Measurements from ENCODE around the gene MCHR1.

Gene MCHR1

DNA sequence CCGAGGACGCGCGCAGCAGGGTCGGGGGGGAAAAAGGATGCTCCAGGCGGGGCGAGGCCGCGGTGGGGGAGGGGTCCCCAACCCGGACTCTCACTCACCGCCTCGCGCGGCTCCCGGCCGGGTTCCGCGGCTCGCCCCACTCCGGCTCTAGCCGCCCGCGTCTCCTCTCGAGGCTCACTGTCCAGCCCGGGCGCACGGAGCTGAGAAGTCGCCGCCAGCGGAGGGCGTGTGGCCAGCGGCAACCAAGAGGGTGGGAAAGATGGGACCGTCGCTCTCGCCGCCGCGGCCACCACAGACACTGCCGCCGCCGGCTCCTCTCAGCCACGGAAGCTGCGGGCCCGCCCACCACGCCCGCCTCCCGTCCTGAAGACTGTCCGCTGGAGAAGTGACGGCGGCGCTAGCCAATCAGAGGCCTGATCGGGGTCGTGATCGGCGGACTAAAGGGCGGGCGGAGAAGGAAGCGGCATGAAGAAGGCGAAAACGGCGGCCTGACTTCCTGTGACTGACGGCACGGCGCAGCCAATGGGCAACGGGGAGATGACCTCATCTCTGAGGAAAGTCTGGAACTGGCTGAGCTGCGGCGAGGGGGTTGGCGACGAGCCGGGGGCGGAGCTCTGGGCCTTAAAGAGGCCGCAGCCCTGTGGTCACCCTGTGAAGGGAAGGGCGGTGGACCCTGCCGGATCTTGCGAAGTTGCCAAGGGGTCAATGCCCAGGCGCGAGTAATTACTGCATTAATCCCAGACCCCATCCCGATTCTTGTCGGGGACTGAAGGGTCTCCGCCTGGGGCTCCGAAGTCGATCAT, 42.7 kb upstream of the MCHR1 start, which contains the start of gene MRTFA:
Gene MRTFA, minus strand, starts transcription at position 340 of the 803 bp plus-strand sequence.
- Histone ChIP-seq H3K27ac (ENCODE audit: low read depth, low read length) (peak within 1 kb of the TSS; percentile 38), H3F3A (ENCODE audit: control insufficient read depth, insufficient read depth) (no peaks in the 10 kb centered on the region), H3K36me3 (ENCODE audit: control insufficient read depth, low read length) (no peaks in the 10 kb centered on the region), H3K9me2 (replicated peaks; ENCODE audit: control insufficient read depth, low read length) (no peaks in the 10 kb centered on the region), H3K79me2 (ENCODE audit: control insufficient read depth, low read length) (peaks cover 48% of the 10 kb centered on the region), H3K4me2 (ENCODE audit: low read length) (peak within 1 kb of the TSS; percentile 97), H3K9me3 (ENCODE audit: control insufficient read depth, insufficient read depth, low read length) (no peaks in the 10 kb centered on the region), H3K27me3 (ENCODE audit: control insufficient read depth, low read length) (no peaks in the 10 kb centered on the region), H4K20me1 (ENCODE audit: control insufficient read depth, insufficient read depth, low read depth, low read length) (peaks cover 21% of the 10 kb centered on the region), H3K4me1 (ENCODE audit: control insufficient read depth, low read length) (peaks cover 34% of the 10 kb centered on the region), H3K4me3 (ENCODE audit: low read length) (peak within 1 kb of the TSS; percentile 92)
- no peak for TF ChIP-seq EZH2phosphoT487 (IDR thresholded peaks at IDR 0.05; ENCODE audit: borderline replicate concordance, low read length)
- TF ChIP-seq, protein P1, sequence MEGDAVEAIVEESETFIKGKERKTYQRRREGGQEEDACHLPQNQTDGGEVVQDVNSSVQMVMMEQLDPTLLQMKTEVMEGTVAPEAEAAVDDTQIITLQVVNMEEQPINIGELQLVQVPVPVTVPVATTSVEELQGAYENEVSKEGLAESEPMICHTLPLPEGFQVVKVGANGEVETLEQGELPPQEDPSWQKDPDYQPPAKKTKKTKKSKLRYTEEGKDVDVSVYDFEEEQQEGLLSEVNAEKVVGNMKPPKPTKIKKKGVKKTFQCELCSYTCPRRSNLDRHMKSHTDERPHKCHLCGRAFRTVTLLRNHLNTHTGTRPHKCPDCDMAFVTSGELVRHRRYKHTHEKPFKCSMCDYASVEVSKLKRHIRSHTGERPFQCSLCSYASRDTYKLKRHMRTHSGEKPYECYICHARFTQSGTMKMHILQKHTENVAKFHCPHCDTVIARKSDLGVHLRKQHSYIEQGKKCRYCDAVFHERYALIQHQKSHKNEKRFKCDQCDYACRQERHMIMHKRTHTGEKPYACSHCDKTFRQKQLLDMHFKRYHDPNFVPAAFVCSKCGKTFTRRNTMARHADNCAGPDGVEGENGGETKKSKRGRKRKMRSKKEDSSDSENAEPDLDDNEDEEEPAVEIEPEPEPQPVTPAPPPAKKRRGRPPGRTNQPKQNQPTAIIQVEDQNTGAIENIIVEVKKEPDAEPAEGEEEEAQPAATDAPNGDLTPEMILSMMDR (IDR thresholded peaks at IDR 0.05; ENCODE audit: low read depth, low read length, poor library complexity, severe bottlenecking): no peak

DNA sequence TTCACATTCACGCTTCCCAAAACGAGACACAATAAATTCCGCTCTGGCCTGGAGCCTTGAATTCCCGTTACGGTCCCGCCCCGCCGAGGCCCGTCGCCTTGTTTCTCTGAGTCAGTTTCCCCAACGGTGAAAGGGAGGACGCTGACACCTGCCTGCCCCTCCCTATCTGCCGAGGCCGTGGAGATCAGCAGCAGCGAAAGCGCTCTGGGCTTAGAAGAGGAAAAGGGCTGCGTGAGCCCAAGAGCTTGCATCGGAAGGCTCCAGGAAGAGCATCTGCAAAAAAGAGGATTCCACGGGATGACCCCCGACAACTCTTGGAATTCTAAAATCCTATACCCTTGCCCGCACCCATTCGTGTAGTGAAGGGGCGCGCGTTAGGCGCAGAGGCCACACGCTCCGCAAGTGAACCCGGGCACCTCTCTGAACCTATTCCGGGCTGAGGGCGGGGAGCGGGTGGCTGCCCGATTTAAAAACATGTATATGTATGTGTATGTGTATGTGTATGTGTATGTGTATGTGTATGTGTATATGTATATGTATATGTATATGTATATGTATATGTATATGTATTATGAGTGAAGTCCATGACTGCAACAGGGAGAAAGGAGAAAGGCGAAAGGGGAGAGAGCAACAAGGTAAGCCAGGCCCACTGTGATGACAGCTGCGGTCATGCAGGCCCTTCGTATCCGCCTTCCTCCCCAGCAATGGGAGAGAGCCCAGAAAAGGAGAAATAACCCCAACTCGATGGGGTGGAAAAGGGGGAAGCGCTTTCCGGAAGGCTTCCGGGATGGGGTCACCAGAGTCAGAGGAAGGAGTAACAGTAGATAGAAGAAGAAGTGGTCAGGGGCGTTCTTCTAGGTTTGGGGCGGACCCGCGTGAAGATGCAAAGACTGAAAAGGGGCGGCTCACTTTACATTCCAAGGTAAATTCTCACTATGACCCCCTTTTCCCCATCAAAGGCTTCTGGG, 41.8 kb upstream of the MCHR1 start:
- H3K9me3 ChIP-seq (ENCODE audit: control insufficient read depth, insufficient read depth, low read length): no peaks in the 10 kb centered on the region
- no peaks in the 10 kb centered on the region for H3K27me3 ChIP-seq (ENCODE audit: control insufficient read depth, low read length)
- H4K20me1 ChIP-seq (ENCODE audit: control insufficient read depth, insufficient read depth, low read depth, low read length): peaks cover 17% of the 10 kb centered on the region; the same call in 1 of the 2 replicates
- no peaks in the 10 kb centered on the region for H3F3A ChIP-seq (ENCODE audit: control insufficient read depth, insufficient read depth)
- H3K9me2 ChIP-seq (replicated peaks; ENCODE audit: control insufficient read depth, low read length): no peaks in the 10 kb centered on the region
- H3K79me2 ChIP-seq (ENCODE audit: control insufficient read depth, low read length): peaks cover 39% of the 10 kb centered on the region
- peaks cover 34% of the 10 kb centered on the region for H3K4me1 ChIP-seq (ENCODE audit: control insufficient read depth, low read length)
- peak overlapping the region; percentile 97 for H3K4me2 ChIP-seq (ENCODE audit: low read length)
- H3K27ac ChIP-seq (ENCODE audit: low read depth, low read length): peak overlapping the region; percentile 38
- no peak for TF ChIP-seq EZH2phosphoT487 (IDR thresholded peaks at IDR 0.05; ENCODE audit: borderline replicate concordance, low read length)
- TF ChIP-seq, protein P1 (IDR thresholded peaks at IDR 0.05; ENCODE audit: low read depth, low read length, poor library complexity, severe bottlenecking): no peak
- H3K4me3 ChIP-seq (ENCODE audit: low read length): peak overlapping the region; percentile 92
- H3K36me3 ChIP-seq (ENCODE audit: control insufficient read depth, low read length): no peaks in the 10 kb centered on the region

- peaks cover 34% of the 10 kb centered on the region for H3K4me1 ChIP-seq (ENCODE audit: control insufficient read depth, low read length)
- H3K4me3 ChIP-seq (ENCODE audit: low read length): peak overlapping the region; percentile 92
- H3F3A ChIP-seq (ENCODE audit: control insufficient read depth, insufficient read depth): no peaks in the 10 kb centered on the region
- H3K9me3 ChIP-seq (ENCODE audit: control insufficient read depth, insufficient read depth, low read length): no peaks in the 10 kb centered on the region
- no peaks in the 10 kb centered on the region for H3K9me2 ChIP-seq (replicated peaks; ENCODE audit: control insufficient read depth, low read length)
- peaks cover 31% of the 10 kb centered on the region for H3K79me2 ChIP-seq (ENCODE audit: control insufficient read depth, low read length)
- H3K36me3 ChIP-seq (ENCODE audit: control insufficient read depth, low read length): no peaks in the 10 kb centered on the region
- H3K27ac ChIP-seq (ENCODE audit: low read depth, low read length): 0 out of 2 replicates have a peak overlapping the region, but pooled peaks have one; percentile 38
- peaks cover 17% of the 10 kb centered on the region; the same call in 1 of the 2 replicates for H4K20me1 ChIP-seq (ENCODE audit: control insufficient read depth, insufficient read depth, low read depth, low read length)
- no peak for TF ChIP-seq EZH2phosphoT487 (IDR thresholded peaks at IDR 0.05; ENCODE audit: borderline replicate concordance, low read length)
- TF ChIP-seq, protein P1 (IDR thresholded peaks at IDR 0.05; ENCODE audit: low read depth, low read length, poor library complexity, severe bottlenecking): no peak
- H3K27me3 ChIP-seq (ENCODE audit: control insufficient read depth, low read length): no peaks in the 10 kb centered on the region
- H3K4me2 ChIP-seq (ENCODE audit: low read length): peak overlapping the region; percentile 97
Measured at GRCh38 chr22:40638261-40638660, 41.0 kb upstream of the MCHR1 start.

Measured in DOHH2 (cell line).